NB4 (cell line): ENCODE data around the gene MIDN.
A peak's percentile ranks its signal among the peaks of the same experiment; 100 is the strongest.

ENCODE experiments used
- CTCF ChIP-seq: IDR thresholded peaks from one replicate; pipeline ENCODE4 v1.5.1; 2012; ENCODE audit warnings: low read depth, low read length
- MYC ChIP-seq: IDR thresholded peaks from 2 replicates; pipeline ENCODE4 v1.6.1; 2011; ENCODE audit warnings: low read depth, low read length
- POLR2A ChIP-seq: IDR thresholded peaks from 2 replicates; pipeline ENCODE4 v1.6.1; 2011; ENCODE audit warnings: mild to moderate bottlenecking; ENCODE audit not compliant: insufficient read length; ENCODE audit errors: extremely low read depth

GRCh38 chr19:1241417-1242095 is 6.8 kb upstream of the MIDN start, which contains the start of gene ATP5F1D:
- TF ChIP-seq CTCF (no peak), MYC (0 out of 2 replicates have a peak, but pooled peaks have one; percentile 32), POLR2A (peak; percentile 45)
